Stomach (tissue), 4 donors: ENCODE results near the gene ZNF222.

ENCODE experiments used
- CTCF ChIP-seq, 7 experiments: fragments of 450-650 bp in 4 of 7; fragments of 200-600 bp in 3 of 7; sonication (generic) in 3 of 7; IDR thresholded peaks; one replicate each; pipeline ENCODE4 v1.5.1; 2016 to 2019; ENCODE audit warnings: antibody characterized with exemption in 7 of 7, control low read depth in 2 of 7, mild to moderate bottlenecking in 1 of 7
- POLR2A ChIP-seq, 4 donors: fragments of 450-650 bp; IDR thresholded peaks; one replicate each; pipeline ENCODE4 v1.6.1; 2016; ENCODE audit warnings: antibody characterized with exemption in 4 of 4, control low read depth in 2 of 4, mild to moderate bottlenecking in 1 of 4, moderate library complexity in 1 of 4
- POLR2AphosphoS5 ChIP-seq, 3 donors: sonication (generic); formaldehyde crosslinking; IDR thresholded peaks; one replicate each; pipeline ENCODE4 v1.6.1; 2016; ENCODE audit warnings: antibody characterized with exemption in 3 of 3

GRCh38 chr19:44072543-44073401, 47.6 kb downstream of the ZNF222 start:
- TF ChIP-seq CTCF (IDR thresholded peaks at IDR 0.05) (no peak), POLR2AphosphoS5 (IDR thresholded peaks at IDR 0.05) (no peak), POLR2A (IDR thresholded peaks at IDR 0.05) (no peak)
